ENCODE measurements around the gene HSH2D.

DNA sequence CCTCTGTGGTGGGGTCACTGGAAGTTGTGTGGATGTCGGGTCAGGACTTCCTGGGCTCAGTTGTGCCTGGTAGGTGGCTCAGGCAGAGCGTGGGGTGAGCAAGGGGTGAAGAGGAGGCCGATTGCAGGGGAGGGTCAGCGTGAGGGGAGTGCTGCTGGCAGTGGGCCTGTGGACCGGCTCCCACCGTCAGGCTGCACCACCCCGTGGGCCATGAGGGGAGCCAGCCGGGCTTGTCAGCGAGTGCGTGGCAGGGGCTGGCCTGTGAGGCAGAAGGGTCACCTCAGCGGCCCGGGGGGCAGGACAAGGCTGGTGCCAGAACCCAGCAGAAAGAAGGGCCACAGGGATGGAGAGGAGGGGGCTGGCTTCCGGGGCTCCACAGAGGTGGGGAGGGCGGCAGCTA is 18.5 kb upstream of the HSH2D start:
- TF ChIP-seq POLR2A (IDR thresholded peaks at IDR 0.05; ENCODE audit: low read depth, low read length) (peak; percentile 51), TARDBP (IDR thresholded peaks at IDR 0.05; ENCODE audit: borderline replicate concordance) (no peak), HDAC2 (IDR thresholded peaks at IDR 0.05) (no peak), SREBF2 (IDR thresholded peaks at IDR 0.05; ENCODE audit: low read length) (no peak), RFX5 (IDR thresholded peaks at IDR 0.05; ENCODE audit: low read depth, low read length) (no peak), RAD21 (IDR thresholded peaks at IDR 0.05; ENCODE audit: insufficient read depth, low read depth, low read length) (no peak), ESRRA (IDR thresholded peaks at IDR 0.05; ENCODE audit: low read length) (no peak), CEBPB (IDR thresholded peaks at IDR 0.05; ENCODE audit: borderline replicate concordance in 1 of 2, low read depth in 2 of 2, low read length in 2 of 2) (no peak), TAF1 (IDR thresholded peaks at IDR 0.05; ENCODE audit: borderline replicate concordance, low read depth, low read length) (no peak)
- TF ChIP-seq, protein P1, sequence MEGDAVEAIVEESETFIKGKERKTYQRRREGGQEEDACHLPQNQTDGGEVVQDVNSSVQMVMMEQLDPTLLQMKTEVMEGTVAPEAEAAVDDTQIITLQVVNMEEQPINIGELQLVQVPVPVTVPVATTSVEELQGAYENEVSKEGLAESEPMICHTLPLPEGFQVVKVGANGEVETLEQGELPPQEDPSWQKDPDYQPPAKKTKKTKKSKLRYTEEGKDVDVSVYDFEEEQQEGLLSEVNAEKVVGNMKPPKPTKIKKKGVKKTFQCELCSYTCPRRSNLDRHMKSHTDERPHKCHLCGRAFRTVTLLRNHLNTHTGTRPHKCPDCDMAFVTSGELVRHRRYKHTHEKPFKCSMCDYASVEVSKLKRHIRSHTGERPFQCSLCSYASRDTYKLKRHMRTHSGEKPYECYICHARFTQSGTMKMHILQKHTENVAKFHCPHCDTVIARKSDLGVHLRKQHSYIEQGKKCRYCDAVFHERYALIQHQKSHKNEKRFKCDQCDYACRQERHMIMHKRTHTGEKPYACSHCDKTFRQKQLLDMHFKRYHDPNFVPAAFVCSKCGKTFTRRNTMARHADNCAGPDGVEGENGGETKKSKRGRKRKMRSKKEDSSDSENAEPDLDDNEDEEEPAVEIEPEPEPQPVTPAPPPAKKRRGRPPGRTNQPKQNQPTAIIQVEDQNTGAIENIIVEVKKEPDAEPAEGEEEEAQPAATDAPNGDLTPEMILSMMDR (IDR thresholded peaks at IDR 0.05 in 2 of 3, conservative IDR thresholded peaks at IDR 0.05 in 1 of 3; ENCODE audit: control insufficient read depth in 2 of 3, extremely low read depth in 1 of 3, insufficient read depth in 1 of 3, low read depth in 3 of 3, low read length in 3 of 3): no peak
- TF ChIP-seq, protein P2, sequence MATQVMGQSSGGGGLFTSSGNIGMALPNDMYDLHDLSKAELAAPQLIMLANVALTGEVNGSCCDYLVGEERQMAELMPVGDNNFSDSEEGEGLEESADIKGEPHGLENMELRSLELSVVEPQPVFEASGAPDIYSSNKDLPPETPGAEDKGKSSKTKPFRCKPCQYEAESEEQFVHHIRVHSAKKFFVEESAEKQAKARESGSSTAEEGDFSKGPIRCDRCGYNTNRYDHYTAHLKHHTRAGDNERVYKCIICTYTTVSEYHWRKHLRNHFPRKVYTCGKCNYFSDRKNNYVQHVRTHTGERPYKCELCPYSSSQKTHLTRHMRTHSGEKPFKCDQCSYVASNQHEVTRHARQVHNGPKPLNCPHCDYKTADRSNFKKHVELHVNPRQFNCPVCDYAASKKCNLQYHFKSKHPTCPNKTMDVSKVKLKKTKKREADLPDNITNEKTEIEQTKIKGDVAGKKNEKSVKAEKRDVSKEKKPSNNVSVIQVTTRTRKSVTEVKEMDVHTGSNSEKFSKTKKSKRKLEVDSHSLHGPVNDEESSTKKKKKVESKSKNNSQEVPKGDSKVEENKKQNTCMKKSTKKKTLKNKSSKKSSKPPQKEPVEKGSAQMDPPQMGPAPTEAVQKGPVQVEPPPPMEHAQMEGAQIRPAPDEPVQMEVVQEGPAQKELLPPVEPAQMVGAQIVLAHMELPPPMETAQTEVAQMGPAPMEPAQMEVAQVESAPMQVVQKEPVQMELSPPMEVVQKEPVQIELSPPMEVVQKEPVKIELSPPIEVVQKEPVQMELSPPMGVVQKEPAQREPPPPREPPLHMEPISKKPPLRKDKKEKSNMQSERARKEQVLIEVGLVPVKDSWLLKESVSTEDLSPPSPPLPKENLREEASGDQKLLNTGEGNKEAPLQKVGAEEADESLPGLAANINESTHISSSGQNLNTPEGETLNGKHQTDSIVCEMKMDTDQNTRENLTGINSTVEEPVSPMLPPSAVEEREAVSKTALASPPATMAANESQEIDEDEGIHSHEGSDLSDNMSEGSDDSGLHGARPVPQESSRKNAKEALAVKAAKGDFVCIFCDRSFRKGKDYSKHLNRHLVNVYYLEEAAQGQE (IDR thresholded peaks at IDR 0.05; ENCODE audit: low read depth, low read length): no peak
